Stimulated activated naive CD8-positive, alpha-beta T cell treated with anti-CD3 and anti-CD28 coated beads, Interleukin-15, Interleukin-2, amounts not matched to agents 100 ng/mL and 50 ng/mL, for 24 hours (primary cell): ENCODE data around the gene IFIH1.

Experiments
- H3K27ac Mint-ChIP-seq: one replicate; pipeline ENCODE4 v1.8.0; 2021; ENCODE audit warnings: mild to moderate bottlenecking, mixed read lengths
- H3K27me3 Mint-ChIP-seq: one replicate; pipeline ENCODE4 v1.8.0; 2021; ENCODE audit warnings: mixed read lengths
- H3K36me3 Mint-ChIP-seq: one replicate; pipeline ENCODE4 v1.8.0; 2021; ENCODE audit warnings: low read depth, mixed read lengths
- H3K4me1 Mint-ChIP-seq: one replicate; pipeline ENCODE4 v1.8.0; 2021; ENCODE audit warnings: low read depth, mixed read lengths
- H3K4me3 Mint-ChIP-seq: one replicate; pipeline ENCODE4 v1.8.0; 2021; ENCODE audit warnings: mild to moderate bottlenecking, mixed read lengths
- H3K9me3 Mint-ChIP-seq: one replicate; pipeline ENCODE4 v1.8.0; 2021; ENCODE audit warnings: mixed read lengths

Gene IFIH1

DNA sequence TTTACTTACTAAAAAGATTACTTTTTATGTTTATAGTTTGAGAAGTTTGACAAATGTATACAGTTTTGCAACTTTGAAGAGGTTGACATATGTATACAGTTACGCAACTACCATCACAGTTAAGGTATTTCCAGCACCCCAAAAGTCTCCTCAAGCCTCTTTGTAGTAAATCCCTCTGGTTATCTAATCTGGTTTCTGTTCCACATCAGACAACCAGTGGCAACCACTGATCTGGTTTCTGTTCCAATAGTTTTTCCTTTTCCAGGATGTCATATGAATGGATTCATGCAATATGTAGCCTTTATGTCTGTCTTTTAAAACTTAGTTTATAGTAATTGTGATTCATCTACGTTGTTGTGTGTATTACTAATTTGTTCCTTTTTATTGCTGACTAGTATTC is 23.5 kb downstream of the IFIH1 start:
- Mint-ChIP-seq H3K27ac (no peak overlapping the region), H3K27me3 (no peaks in the 10 kb centered on the region), H3K4me1 (no peaks in the 10 kb centered on the region), H3K9me3 (no peaks in the 10 kb centered on the region), H3K4me3 (no peak overlapping the region), H3K36me3 (peaks cover 9% of the 10 kb centered on the region)

DNA sequence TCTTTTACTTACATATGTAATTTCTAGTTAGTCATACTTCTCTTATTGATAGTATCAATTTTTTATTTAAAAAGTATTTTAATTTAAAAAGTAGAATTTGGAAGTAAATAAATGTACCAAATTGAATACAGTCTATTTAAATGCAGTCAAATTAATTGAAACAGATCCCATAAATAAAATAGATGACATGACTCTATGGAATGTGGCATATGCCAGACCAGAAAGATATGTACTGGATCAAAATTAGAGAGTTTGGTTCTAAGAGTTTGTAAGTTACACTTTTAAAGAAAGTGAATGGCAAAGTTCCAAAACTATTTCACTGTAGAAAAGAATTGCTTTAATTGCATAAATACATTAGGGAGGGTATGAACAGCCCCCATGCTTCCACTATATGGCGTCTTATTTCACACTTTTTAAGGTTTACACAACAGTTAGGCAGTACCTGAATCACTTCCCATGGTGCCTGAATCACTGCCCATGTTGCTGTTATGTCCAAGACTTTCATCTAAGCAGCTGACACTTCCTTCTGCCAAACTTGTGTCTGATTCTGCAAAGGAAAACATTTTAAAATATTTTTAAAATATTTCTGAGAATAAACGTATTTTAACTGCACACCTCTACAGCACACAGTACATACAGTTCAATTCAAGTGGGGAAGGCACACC is 25.2 kb downstream of the IFIH1 start:
- Mint-ChIP-seq H3K27me3 (no peaks in the 10 kb centered on the region), H3K9me3 (no peaks in the 10 kb centered on the region), H3K4me1 (no peaks in the 10 kb centered on the region), H3K4me3 (no peak overlapping the region), H3K36me3 (peaks cover 16% of the 10 kb centered on the region), H3K27ac (no peak overlapping the region)

DNA sequence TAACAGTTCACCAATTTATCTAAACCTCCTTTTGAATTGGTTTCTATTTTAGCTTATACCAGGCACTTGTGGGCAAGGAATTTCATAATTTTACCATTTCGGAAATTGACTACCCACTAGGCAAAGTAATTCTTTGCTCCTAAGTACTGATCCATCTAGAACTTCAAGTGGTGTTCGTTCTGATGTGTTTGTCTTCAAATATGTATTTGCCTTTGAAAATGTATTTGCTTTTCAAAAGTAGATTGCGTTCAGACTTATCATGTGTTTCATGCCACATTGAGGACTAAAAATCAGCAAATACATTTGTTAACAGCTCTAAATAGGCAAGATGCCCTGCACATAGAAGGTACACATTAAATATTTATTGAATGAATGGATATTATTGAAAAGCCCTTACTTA is 26.7 kb downstream of the IFIH1 start:
- Mint-ChIP-seq H3K4me3 (no peak overlapping the region), H3K9me3 (no peaks in the 10 kb centered on the region), H3K27me3 (no peaks in the 10 kb centered on the region), H3K27ac (no peak overlapping the region), H3K36me3 (peaks cover 20% of the 10 kb centered on the region), H3K4me1 (no peaks in the 10 kb centered on the region)

DNA sequence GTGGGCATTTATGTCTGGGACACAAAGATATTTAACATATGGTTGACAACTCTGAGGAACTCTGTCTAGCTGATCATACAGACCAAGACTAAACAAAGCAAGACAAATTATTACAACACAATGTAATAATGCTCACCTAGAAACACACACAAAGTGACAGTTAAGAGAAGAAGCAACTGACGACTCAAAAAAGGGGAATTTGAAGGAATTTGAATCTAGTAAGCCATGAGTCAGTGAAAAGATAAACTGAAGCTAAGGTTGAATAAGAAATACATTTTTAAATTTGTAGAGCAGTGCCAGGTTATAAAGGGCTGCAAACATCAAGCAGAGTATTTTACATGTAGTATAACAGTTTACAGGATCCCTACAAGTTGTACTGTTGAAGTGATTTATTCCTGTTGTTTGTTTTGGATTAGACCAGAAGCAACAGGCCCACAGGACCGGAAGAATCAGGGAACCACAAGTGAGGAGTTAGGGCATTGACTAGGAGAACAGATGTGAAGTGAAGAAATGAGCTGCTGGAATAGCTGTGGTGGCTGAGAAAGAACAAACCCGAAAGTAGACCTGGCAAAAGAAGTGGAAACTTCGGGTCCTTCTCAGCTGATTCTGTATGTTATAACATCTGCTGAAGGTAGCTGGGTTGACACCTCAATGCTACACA is 35.6 kb downstream of the IFIH1 start:
- Mint-ChIP-seq H3K27ac (no peak overlapping the region), H3K9me3 (no peaks in the 10 kb centered on the region), H3K27me3 (no peaks in the 10 kb centered on the region), H3K4me3 (no peak overlapping the region), H3K4me1 (no peaks in the 10 kb centered on the region), H3K36me3 (peaks cover 56% of the 10 kb centered on the region)

DNA sequence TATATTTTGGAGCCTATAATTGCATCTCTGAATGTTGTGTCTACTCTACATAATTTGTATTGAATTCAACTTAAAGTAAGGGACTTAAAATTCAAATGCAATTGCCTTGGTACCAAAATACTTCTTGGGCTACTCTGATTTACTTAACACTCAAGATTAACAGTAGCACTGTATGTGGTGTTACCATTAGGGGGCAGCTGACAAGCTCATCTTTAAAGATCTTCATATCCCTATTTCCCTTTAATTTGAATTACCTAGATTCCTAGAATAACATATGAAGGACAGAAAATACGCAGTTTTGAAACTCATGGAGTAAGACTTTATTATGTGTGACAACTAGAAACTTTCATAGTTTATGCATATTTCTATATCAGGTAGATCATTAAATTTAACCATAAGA is 37.8 kb downstream of the IFIH1 start:
- no peak overlapping the region for H3K4me3 Mint-ChIP-seq
- H3K36me3 Mint-ChIP-seq: peaks cover 59% of the 10 kb centered on the region
- H3K27ac Mint-ChIP-seq: no peak overlapping the region
- H3K27me3 Mint-ChIP-seq: no peaks in the 10 kb centered on the region
- H3K9me3 Mint-ChIP-seq: no peaks in the 10 kb centered on the region
- H3K4me1 Mint-ChIP-seq: no peaks in the 10 kb centered on the region

DNA sequence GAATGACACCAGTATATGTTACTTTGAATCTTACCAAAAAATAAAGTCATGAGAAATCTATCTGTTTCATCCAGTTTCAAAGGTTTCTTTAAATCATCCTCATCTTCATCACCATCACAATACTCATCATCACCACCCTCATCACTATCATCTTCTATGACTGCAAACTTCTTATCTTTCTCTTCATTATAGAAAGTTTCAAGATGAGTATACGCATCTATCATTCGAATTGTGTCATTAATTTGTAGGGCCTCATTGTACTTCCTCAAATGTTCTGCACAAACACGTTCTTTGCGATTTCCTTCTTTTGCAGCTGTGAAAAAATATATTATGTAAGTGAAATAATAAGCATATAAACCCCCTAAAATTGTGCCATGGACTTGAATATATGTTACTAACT is 41.1 kb downstream of the IFIH1 start:
- Mint-ChIP-seq H3K27ac (no peak overlapping the region), H3K36me3 (peaks cover 58% of the 10 kb centered on the region), H3K4me3 (no peak overlapping the region), H3K4me1 (no peaks in the 10 kb centered on the region), H3K9me3 (no peaks in the 10 kb centered on the region), H3K27me3 (no peaks in the 10 kb centered on the region)

DNA sequence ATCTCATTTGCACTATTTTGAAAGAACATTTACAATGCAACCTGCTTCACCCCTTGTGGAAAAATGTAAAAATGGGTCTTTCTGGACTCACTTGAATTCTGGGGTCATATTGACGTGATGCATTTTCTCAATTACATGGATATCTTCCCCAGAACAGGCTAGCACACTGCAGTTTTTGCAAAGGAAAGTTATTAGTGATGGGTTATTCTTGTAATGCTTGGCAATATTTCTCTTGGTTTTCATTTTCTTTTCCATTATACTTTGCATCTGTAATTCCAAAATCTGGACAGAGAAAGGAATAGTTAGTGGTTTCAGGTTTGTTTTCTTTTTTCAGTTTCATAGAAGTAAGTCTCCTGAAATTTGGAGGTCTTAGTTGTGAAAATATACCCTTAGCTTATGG is 50.5 kb downstream of the IFIH1 start:
- Mint-ChIP-seq H3K4me3 (no peak overlapping the region), H3K27ac (no peak overlapping the region), H3K36me3 (peaks cover 60% of the 10 kb centered on the region), H3K9me3 (peaks cover 4% of the 10 kb centered on the region), H3K27me3 (no peaks in the 10 kb centered on the region), H3K4me1 (no peaks in the 10 kb centered on the region)

DNA sequence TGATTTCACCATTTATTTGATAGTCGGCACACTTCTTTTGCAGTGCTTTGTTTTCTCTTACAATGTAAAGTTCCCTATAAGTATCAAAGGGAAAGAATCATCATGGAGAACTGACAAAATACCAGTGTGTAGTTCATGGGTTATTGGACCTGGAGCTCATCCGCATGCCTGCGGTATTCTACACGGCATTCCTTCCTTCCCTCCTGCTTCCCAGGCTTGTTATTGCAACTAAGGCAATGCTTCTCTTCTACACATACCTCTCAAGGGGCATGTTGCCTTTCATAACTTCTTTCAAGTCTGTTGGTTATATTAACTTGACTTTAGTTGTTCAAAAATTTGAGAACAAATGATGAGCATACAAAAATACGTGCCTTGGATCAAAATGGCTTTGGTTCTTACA is 51.0 kb downstream of the IFIH1 start:
- Mint-ChIP-seq H3K27me3 (no peaks in the 10 kb centered on the region), H3K36me3 (peaks cover 58% of the 10 kb centered on the region), H3K4me1 (no peaks in the 10 kb centered on the region), H3K4me3 (no peak overlapping the region), H3K27ac (no peak overlapping the region), H3K9me3 (peaks cover 5% of the 10 kb centered on the region)

DNA sequence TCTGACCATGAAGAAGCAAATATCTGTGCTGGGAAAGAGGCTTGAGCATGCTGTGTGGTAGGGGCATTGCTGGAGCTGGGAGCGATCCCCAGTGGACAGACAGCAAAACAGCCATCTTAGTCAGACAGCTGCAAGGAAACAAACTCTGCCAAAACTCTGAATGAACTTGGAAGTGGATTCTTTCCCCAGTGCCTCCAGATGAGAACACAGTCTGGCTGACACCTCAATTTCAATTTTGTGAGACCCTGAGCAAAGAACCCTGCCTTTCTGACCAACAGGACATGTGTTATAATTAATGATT is 52.1 kb downstream of the IFIH1 start:
- no peaks in the 10 kb centered on the region for H3K27me3 Mint-ChIP-seq
- peaks cover 5% of the 10 kb centered on the region for H3K9me3 Mint-ChIP-seq
- H3K27ac Mint-ChIP-seq: no peak overlapping the region
- peaks cover 7% of the 10 kb centered on the region for H3K4me1 Mint-ChIP-seq
- no peak overlapping the region for H3K4me3 Mint-ChIP-seq
- peaks cover 47% of the 10 kb centered on the region for H3K36me3 Mint-ChIP-seq

DNA sequence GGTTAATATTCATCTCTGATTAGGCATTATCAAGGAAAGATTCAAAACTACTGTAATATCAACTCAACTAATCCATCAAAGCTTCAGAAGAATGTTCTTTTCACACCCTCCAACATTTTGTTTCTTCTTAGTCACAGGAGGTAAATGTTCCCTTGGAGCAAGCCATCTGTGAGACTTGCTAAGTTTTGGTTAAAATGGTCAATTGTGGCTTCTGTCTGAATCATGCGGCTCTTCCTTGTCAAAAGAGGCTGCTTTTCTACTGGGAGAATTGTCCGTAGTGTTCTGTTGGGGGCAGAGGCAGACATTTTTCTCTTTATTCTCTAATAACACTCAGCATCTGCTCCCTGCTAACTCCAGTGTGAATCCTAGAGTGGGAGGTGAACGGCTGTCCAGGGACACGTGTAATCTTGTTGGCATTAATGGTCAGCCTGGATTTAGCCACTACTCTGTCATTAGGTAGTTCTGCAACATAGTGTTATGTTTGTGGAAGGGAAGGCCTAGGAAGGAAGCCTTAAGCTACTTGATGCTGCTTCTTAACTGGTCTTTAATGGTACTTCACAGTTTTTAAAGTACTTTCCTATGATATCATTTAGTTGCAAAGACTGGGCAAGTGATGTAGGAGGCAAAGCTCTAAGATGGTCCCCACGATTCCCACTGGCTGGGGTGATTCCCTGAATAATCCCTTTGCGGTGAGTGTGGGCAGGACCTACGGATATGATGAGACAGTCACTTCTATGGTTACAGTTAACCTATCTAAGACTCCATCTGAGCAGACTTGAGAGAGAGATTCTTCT is 52.6 kb downstream of the IFIH1 start:
- Mint-ChIP-seq H3K4me3 (no peak overlapping the region), H3K27me3 (no peaks in the 10 kb centered on the region), H3K9me3 (peaks cover 5% of the 10 kb centered on the region), H3K4me1 (peaks cover 12% of the 10 kb centered on the region), H3K36me3 (peaks cover 43% of the 10 kb centered on the region), H3K27ac (no peak overlapping the region)

DNA sequence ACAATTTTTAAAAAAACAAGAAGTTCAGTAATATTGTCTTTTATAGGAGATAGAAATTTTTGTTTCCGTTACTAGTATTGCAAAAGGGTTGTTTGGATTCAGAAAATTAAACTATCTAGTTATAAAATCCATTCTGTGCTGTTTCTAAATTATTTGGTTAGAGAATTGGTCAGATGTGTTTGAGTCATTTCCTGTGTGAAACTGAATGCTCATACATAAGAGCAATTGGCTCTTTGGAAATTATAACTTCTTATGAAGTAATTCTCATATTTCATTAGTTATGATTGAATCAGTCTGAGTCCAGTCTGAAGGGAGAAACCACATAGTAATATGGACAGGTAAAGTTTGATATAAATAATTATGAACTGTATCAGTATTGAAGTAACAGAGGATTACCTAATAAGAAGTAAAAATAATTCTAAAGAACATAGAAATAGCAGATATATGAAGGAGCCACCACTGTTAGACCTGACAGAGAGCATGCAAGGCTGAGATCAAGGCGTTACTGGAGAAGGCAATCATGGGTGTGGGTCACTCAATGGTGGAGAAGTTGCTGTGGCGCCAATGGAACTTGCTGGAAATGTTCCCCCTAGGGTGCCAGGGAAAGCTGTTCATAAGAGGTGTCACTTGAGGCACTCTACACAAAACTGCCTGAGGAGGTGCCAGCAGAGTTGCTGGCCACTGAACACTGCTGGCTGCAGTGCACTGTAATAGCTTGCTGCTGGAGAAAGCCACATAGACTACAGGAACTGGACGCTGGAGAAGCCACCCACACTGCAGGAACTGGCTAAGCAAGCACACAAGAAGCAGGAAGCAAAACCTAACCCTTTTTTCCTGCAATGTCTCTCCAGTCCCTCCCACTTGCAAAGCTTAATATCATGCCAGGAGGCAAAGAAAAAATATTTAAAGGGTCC is 57.2 kb downstream of the IFIH1 start:
- peaks cover 5% of the 10 kb centered on the region for H3K9me3 Mint-ChIP-seq
- peaks cover 15% of the 10 kb centered on the region for H3K36me3 Mint-ChIP-seq
- no peak overlapping the region for H3K27ac Mint-ChIP-seq
- H3K27me3 Mint-ChIP-seq: no peaks in the 10 kb centered on the region
- H3K4me3 Mint-ChIP-seq: no peak overlapping the region
- H3K4me1 Mint-ChIP-seq: peaks cover 13% of the 10 kb centered on the region

DNA sequence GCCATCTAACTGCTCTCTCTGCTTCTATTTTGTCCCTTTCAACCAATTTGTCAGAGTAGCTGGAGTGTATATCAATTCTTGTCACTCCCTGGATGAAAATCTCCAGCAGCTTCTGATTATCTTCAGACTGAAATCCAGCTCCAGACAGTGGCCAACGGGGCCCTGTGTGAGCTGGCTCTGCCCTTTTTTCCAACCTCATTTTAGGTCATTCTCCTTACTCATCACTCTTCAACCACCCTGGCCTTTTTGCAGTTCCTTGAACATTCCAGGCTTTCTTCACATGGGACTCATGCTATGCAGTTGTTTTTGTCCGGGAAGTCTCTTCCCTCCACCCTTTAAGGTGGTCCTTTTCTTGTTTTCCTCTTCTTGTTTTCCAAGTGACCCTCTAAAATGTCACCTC is 59.8 kb downstream of the IFIH1 start:
- H3K36me3 Mint-ChIP-seq: peaks cover 5% of the 10 kb centered on the region
- no peak overlapping the region for H3K27ac Mint-ChIP-seq
- H3K9me3 Mint-ChIP-seq: peaks cover 5% of the 10 kb centered on the region
- H3K4me3 Mint-ChIP-seq: no peak overlapping the region
- H3K27me3 Mint-ChIP-seq: no peaks in the 10 kb centered on the region
- H3K4me1 Mint-ChIP-seq: peaks cover 13% of the 10 kb centered on the region

DNA sequence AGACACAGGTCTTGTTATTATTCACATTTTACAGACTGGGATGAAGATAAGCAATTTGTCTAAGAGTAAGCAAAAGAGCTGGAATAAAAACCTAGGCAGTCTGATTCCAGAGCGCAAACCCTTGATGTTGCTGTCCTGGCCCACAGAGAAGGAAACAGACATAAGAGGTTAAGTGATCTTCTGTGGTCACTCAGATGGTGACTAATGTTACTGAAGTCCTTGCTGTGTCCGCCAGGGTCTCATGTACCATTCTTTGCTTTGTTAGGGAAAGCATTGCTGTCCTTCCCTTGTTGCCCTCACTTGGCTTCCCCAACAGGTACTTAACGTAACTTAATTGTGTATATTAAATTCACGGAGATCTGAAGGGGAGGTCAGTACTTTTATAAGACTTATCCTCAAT is 60.3 kb downstream of the IFIH1 start:
- H3K9me3 Mint-ChIP-seq: peaks cover 3% of the 10 kb centered on the region
- H3K4me1 Mint-ChIP-seq: peaks cover 13% of the 10 kb centered on the region
- no peaks in the 10 kb centered on the region for H3K27me3 Mint-ChIP-seq
- H3K36me3 Mint-ChIP-seq: peaks cover 3% of the 10 kb centered on the region
- H3K4me3 Mint-ChIP-seq: no peak overlapping the region
- no peak overlapping the region for H3K27ac Mint-ChIP-seq

DNA sequence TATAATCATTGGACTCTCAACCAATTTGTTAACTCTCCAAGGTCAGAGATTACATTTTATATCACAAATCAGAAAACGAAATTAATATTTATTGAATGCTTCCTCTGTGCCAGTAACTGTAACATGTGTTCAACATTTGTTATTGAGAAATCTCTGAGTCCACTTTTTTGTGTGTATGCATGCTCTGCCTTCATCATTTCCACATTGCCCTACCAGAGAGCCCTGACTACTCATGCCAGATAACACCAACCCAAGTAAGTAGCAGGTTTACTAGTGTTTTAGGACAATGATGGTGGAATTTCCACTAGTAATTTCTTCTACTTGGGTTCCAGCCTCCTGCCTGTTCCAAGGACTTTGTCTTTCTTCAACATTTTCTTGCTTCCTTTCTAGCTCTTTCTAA is 61.1 kb downstream of the IFIH1 start:
- H3K9me3 Mint-ChIP-seq: no peaks in the 10 kb centered on the region
- H3K36me3 Mint-ChIP-seq: no peaks in the 10 kb centered on the region
- H3K4me1 Mint-ChIP-seq: peaks cover 13% of the 10 kb centered on the region
- no peaks in the 10 kb centered on the region for H3K27me3 Mint-ChIP-seq
- H3K4me3 Mint-ChIP-seq: no peak overlapping the region
- no peak overlapping the region for H3K27ac Mint-ChIP-seq

DNA sequence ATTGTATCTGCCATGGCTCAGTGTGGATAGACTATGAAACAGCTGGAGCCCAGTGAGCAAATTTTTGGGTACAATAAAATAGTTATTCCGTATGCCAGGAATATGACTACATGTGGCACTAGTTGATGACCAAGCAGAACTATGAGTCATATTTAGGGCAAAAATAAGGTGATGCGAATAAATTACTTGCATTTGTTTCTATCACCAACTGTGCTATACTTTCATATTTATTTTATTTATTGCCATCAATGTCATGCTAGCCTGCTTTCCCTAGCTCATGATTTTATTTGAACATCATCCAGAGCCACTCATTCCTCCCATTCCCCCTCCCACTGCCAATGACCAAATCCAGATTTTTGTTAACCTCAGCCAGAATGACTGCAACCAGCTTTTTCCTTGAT is 61.9 kb downstream of the IFIH1 start:
- H3K27ac Mint-ChIP-seq: no peak overlapping the region
- peaks cover 8% of the 10 kb centered on the region for H3K4me1 Mint-ChIP-seq
- H3K27me3 Mint-ChIP-seq: no peaks in the 10 kb centered on the region
- no peak overlapping the region for H3K4me3 Mint-ChIP-seq
- no peaks in the 10 kb centered on the region for H3K9me3 Mint-ChIP-seq
- no peaks in the 10 kb centered on the region for H3K36me3 Mint-ChIP-seq
